ENCODE measurements around the gene MYOM1. TPM values are rescaled to one million over a fixed set of nuclear protein-coding genes. Genes with fewer than 3 reads are reported as not detected.

The MYOM1 gene
- total RNA-seq, 4 donors from 2014 or later, result 1.3 to 29.7 (median 3.1) TPM

DNA sequence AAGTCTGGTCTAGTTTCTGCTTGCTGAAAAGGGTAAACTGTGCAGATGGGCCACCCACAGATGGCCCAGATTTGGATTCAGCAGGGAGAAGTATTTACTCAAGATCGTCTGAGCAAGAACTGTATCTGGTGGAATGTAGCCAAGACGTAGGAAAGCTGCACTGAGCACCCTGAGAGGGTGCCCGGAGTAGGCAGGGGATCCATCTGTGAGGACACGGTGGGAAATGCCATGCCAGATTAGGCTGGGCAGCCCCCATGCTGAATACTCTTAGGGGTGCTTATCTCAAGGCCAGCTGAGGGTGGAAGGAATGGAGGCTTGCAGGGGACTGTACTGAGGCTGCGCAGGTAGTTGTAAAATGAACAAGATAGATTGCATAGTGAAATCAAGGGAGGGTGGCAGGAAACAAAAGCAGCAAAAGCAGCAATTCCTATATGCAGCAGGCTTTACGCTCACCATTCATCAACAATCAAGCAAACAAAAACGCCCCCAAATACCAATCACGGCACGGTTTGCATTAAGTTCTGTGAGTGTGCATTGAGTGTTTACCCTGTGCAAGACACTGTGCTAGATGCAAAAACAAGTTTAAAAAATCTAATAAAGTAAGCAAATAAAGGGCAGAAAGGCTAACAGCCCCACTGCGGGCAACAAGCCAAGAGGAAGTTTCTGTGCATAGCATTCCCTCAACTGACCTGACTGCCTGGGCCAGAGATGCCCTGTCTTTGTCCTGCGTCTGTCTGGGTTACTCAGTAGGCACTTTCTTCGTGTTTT is 174.7 kb downstream of the MYOM1 start:
- Histone ChIP-seq H3K27me3 (no peaks in the 10 kb centered on the region), H3K4me1 (peaks cover 0 to 26% (median 0%) of the 10 kb centered on the region in 4 donors), H3K9me3 (no peaks in the 10 kb centered on the region), H3K4me3 (no peak overlapping the region), H3K36me3 (no peaks in the 10 kb centered on the region), H3K27ac (peak overlapping the region in 2 of 4 donors; percentile 85 to 87)
- DNase-seq, result peak in 2 of 3 donors; percentile 78 to 84
- TF ChIP-seq, protein P1, sequence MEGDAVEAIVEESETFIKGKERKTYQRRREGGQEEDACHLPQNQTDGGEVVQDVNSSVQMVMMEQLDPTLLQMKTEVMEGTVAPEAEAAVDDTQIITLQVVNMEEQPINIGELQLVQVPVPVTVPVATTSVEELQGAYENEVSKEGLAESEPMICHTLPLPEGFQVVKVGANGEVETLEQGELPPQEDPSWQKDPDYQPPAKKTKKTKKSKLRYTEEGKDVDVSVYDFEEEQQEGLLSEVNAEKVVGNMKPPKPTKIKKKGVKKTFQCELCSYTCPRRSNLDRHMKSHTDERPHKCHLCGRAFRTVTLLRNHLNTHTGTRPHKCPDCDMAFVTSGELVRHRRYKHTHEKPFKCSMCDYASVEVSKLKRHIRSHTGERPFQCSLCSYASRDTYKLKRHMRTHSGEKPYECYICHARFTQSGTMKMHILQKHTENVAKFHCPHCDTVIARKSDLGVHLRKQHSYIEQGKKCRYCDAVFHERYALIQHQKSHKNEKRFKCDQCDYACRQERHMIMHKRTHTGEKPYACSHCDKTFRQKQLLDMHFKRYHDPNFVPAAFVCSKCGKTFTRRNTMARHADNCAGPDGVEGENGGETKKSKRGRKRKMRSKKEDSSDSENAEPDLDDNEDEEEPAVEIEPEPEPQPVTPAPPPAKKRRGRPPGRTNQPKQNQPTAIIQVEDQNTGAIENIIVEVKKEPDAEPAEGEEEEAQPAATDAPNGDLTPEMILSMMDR (IDR thresholded peaks at IDR 0.05), result no peak
- TF ChIP-seq POLR2A (IDR thresholded peaks at IDR 0.05), result no peak

DNA sequence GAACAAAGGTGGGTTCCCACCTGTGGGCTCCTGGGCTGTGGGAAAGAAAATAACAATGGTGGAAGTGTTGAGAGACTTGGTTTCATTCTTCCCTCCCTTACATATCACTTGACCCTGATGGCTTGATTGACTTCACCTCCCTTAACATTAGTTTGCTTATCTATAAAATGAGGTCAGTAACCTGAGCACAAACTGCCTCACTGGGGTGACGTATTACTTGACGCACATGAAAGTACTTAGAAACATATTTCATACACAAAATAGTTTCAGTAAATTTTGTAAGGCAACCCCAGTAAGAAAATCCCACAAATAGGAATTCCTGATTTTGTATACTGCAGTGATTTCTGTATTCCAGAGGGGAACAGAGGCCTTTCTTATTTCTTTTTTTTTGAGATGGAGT is 177.4 kb downstream of the MYOM1 start:
- Histone ChIP-seq H3K4me3 (no peak overlapping the region), H3K4me1 (peaks cover 0 to 26% (median 0%) of the 10 kb centered on the region in 4 donors), H3K36me3 (no peaks in the 10 kb centered on the region), H3K27ac (peak overlapping the region in 2 of 4 donors; percentile 61 to 87), H3K27me3 (no peaks in the 10 kb centered on the region), H3K9me3 (no peaks in the 10 kb centered on the region)
- DNase-seq, result peak in 1 of 3 donors; percentile 63
- TF ChIP-seq POLR2A (IDR thresholded peaks at IDR 0.05), result no peak
- TF ChIP-seq, protein P1 (IDR thresholded peaks at IDR 0.05), result no peak

DNA sequence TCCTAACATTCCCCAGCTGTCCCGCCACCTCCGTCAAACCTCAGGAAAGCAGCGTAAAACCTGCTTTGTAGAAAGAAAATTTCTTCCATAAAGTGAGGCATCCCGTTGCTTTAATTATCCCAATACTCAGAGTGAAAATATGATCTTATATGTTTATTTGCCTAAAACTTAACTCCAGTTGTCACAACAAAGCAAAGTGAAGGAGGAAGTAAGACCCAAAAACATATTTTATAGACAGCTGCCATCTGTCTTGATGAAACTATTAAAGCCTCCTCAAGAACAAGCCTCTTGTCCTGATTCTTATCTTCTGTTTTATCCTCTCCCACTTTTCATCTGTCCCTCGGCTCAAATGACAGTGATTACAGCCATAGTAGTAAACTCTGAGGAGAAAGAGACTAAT is 177.9 kb downstream of the MYOM1 start:
- TF ChIP-seq, protein P1 (IDR thresholded peaks at IDR 0.05), result no peak
- no peak for TF ChIP-seq POLR2A (IDR thresholded peaks at IDR 0.05)
- no peak for DNase-seq

DNA sequence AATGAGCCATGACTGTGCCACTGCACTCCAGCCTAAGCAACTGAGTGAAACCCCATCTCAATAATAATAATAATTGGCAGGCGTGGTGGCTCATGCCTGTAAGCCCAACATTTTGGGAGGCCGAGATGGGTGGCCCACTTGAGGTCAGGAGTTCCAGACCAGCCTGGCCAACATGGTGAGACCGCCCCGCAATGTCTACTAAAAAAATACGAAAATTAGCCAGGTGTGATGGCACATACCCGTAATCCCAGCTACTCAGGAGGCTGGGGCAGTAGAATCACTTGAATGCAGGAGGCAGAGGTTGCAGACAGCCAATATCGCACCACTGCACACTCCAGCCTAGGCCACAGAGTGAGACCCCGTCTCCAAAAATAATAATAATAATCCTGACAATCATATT is 178.9 kb downstream of the MYOM1 start:
- Histone ChIP-seq H3K27ac (no peak overlapping the region), H3K36me3 (no peaks in the 10 kb centered on the region), H3K27me3 (no peaks in the 10 kb centered on the region), H3K9me3 (no peaks in the 10 kb centered on the region), H3K4me3 (no peak overlapping the region), H3K4me1 (peaks cover 0 to 22% (median 0%) of the 10 kb centered on the region in 4 donors)
- DNase-seq, result no peak
- no peak for TF ChIP-seq POLR2A (IDR thresholded peaks at IDR 0.05)
- TF ChIP-seq, protein P1 (IDR thresholded peaks at IDR 0.05), result no peak

More for the DNA sequence above, 177.9 kb downstream of the MYOM1 start:
- Histone ChIP-seq H3K4me3 (no peak overlapping the region), H3K36me3 (no peaks in the 10 kb centered on the region), H3K9me3 (no peaks in the 10 kb centered on the region), H3K4me1 (peaks cover 0 to 26% (median 0%) of the 10 kb centered on the region in 4 donors), H3K27me3 (no peaks in the 10 kb centered on the region), H3K27ac (peak overlapping the region in 2 of 4 donors; percentile 61 to 87)

DNA sequence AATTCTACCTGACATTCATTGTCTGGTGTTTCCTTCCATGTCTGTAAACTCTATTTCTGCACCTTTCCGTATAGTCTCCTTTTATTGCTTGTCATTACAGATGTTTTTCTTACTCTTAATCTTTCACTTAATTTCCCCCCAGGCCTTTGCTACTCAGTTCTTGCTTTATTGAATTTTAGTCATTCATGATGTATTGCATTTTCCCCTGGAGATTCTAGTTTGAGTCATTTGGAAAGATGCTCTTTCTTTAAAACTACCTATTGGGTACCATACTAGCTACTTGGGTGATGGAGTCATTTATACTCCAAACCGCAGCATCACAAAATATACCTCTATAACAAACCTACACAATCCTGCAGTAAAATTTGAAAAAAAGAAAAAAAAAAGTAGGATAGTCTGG is 179.6 kb downstream of the MYOM1 start:
- DNase-seq, result no peak
- H3K27ac ChIP-seq, result no peak overlapping the region
- H3K4me1 ChIP-seq, result peaks cover 0 to 15% (median 0%) of the 10 kb centered on the region in 4 donors
- no peak for TF ChIP-seq POLR2A (IDR thresholded peaks at IDR 0.05)
- TF ChIP-seq, protein P1 (IDR thresholded peaks at IDR 0.05), result no peak
- H3K4me3 ChIP-seq, result no peak overlapping the region
- no peaks in the 10 kb centered on the region for H3K9me3 ChIP-seq
- no peaks in the 10 kb centered on the region for H3K27me3 ChIP-seq
- no peaks in the 10 kb centered on the region for H3K36me3 ChIP-seq

Data from Peyer's patch (tissue), 4 donors.